ENCODE measurements around the gene KCNH2.
"Not testable (repeated sequence)": the region's sequence is repeated elsewhere in the genome, so short reads cannot be mapped to it uniquely, and the experiment has no call there.

Gene KCNH2

GRCh38 chr7:151015967-151016366, 37.8 kb upstream of the KCNH2 start:
- TF ChIP-seq CTCF (IDR thresholded peaks at IDR 0.05; ENCODE audit: low read depth, low read length): no peak
- DNase-seq (ENCODE audit: extremely low read depth, low read depth): no peak

GRCh38 chr7:151014950-151015349, 36.8 kb upstream of the KCNH2 start:
- TF ChIP-seq CTCF (IDR thresholded peaks at IDR 0.05; ENCODE audit: low read depth, low read length): no peak
- DNase-seq (ENCODE audit: extremely low read depth, low read depth): no peak

- DNase-seq (ENCODE audit: extremely low read depth, low read depth): peak; percentile 42
- TF ChIP-seq CTCF (IDR thresholded peaks at IDR 0.05; ENCODE audit: low read depth, low read length): no peak; the same call in none of the 2 replicates
Observed at GRCh38 chr7:151013733-151014497, 35.8 kb upstream of the KCNH2 start.

- no peak for DNase-seq (ENCODE audit: extremely low read depth, low read depth)
- TF ChIP-seq CTCF (IDR thresholded peaks at IDR 0.05; ENCODE audit: low read depth, low read length): no peak
Observed at GRCh38 chr7:151013356-151013732, 35.2 kb upstream of the KCNH2 start.

- peak; percentile 69 for TF ChIP-seq CTCF (IDR thresholded peaks at IDR 0.05; ENCODE audit: low read depth, low read length)
- no peak for DNase-seq (ENCODE audit: extremely low read depth, low read depth)
Observed at GRCh38 chr7:151012911-151013347, 34.8 kb upstream of the KCNH2 start.

- no peak for TF ChIP-seq CTCF (IDR thresholded peaks at IDR 0.05; ENCODE audit: low read depth, low read length)
- no peak for DNase-seq (ENCODE audit: extremely low read depth, low read depth)
Observed at GRCh38 chr7:151012031-151012692, 34.0 kb upstream of the KCNH2 start.

- not testable (repeated sequence) for DNase-seq (ENCODE audit: extremely low read depth, low read depth)
Observed at GRCh38 chr7:151011616-151012015, 33.5 kb upstream of the KCNH2 start.

All from AG09319 (cell line).